Ishikawa (cell line): ENCODE results near the gene CHP1.

Experiments
- MAX ChIP-seq: IDR thresholded peaks from 2 replicates; pipeline ENCODE4 v1.6.1; 2012
- REST ChIP-seq: IDR thresholded peaks from 2 replicates; pipeline ENCODE4 v1.6.1; 2012; ENCODE audit warnings: low read depth, mild to moderate bottlenecking
- USF1 ChIP-seq: IDR thresholded peaks from 2 replicates; pipeline ENCODE4 v1.6.1; 2012
- YY1 ChIP-seq: IDR thresholded peaks from 2 replicates; pipeline ENCODE4 v1.6.1; 2012; ENCODE audit warnings: low read depth
- ZBTB7A ChIP-seq: IDR thresholded peaks from 2 replicates; pipeline ENCODE4 v1.6.1; 2012; ENCODE audit warnings: low read depth

GRCh38 chr15:41292521-41292920 is 61.5 kb downstream of the CHP1 start:
- no peak for TF ChIP-seq MAX
- TF ChIP-seq REST: no peak
- TF ChIP-seq ZBTB7A: no peak
- no peak for TF ChIP-seq USF1
- no peak for TF ChIP-seq YY1
